Measurements from ENCODE around the gene SEC23B. TPM values are rescaled to one million over a fixed set of nuclear protein-coding genes. Genes with fewer than 3 reads are reported as not detected.

SEC23B gene
- total RNA-seq, 1 experiment from 2014 or later = 67.1 TPM

DNA sequence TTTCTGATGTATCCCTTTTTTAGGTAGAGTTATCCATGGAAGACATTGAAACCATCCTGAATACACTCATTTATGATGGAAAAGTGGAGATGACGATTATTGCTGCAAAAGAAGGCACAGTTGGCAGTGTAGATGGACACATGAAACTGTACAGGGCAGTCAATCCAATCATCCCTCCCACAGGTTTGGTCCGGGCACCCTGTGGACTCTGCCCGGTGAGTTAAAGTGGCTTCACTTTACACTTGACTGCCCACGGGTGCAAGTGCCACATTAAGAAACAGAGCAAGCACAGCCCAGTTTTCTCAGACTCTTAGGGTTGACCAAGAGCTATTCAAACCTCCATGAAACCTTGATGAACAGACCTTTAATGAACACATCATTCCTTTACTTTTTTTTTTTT is 26.1 kb upstream of the SEC23B start (continued):
- TF ChIP-seq, protein P1, sequence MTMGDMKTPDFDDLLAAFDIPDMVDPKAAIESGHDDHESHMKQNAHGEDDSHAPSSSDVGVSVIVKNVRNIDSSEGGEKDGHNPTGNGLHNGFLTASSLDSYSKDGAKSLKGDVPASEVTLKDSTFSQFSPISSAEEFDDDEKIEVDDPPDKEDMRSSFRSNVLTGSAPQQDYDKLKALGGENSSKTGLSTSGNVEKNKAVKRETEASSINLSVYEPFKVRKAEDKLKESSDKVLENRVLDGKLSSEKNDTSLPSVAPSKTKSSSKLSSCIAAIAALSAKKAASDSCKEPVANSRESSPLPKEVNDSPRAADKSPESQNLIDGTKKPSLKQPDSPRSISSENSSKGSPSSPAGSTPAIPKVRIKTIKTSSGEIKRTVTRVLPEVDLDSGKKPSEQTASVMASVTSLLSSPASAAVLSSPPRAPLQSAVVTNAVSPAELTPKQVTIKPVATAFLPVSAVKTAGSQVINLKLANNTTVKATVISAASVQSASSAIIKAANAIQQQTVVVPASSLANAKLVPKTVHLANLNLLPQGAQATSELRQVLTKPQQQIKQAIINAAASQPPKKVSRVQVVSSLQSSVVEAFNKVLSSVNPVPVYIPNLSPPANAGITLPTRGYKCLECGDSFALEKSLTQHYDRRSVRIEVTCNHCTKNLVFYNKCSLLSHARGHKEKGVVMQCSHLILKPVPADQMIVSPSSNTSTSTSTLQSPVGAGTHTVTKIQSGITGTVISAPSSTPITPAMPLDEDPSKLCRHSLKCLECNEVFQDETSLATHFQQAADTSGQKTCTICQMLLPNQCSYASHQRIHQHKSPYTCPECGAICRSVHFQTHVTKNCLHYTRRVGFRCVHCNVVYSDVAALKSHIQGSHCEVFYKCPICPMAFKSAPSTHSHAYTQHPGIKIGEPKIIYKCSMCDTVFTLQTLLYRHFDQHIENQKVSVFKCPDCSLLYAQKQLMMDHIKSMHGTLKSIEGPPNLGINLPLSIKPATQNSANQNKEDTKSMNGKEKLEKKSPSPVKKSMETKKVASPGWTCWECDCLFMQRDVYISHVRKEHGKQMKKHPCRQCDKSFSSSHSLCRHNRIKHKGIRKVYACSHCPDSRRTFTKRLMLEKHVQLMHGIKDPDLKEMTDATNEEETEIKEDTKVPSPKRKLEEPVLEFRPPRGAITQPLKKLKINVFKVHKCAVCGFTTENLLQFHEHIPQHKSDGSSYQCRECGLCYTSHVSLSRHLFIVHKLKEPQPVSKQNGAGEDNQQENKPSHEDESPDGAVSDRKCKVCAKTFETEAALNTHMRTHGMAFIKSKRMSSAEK (CRISPR knock-in tag; IDR thresholded peaks at IDR 0.05; ENCODE audit: borderline replicate concordance) = no peak
- TF ChIP-seq ETV6 (CRISPR knock-in tag; IDR thresholded peaks at IDR 0.05) (no peak), E2F1 (CRISPR knock-in tag; IDR thresholded peaks at IDR 0.05) (no peak), NR3C1 (CRISPR knock-in tag; conservative IDR thresholded peaks at IDR 0.05; ENCODE audit: low read depth) (no peak), MAX (CRISPR knock-in tag; IDR thresholded peaks at IDR 0.05) (no peak)

DNA sequence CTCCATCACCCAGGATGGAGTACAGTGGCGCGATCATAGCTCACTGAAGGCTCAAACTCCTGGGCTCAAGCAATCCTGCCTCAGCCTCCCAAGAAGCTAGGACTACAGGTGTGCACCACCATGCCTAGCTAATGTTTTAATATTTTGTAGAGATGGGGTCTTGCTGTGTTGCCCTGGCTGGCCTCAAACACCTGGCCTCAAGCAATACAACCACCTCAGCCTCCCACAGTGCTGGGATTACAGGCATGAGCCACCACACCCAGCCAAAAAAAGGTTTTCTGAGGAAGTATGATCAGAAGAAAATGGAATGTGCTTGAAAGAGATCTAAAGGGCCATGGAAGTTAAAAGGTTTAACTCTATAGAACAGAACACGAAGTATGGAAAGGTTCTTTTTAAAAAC is 19.4 kb upstream of the SEC23B start:
- no peak overlapping the region for H3K4me3 Mint-ChIP-seq
- CTCF ChIA-PET = interaction anchor here (0.7 kb wide), 1 partner anchor 36 kb away, joined by 3 read pairs; no protein-coding TSS in a partner anchor
- no peak for DNase-seq (ENCODE audit: low spot score)
- ATAC-seq = no peak
- peaks cover 44% of the 10 kb centered on the region for H3K36me3 Mint-ChIP-seq
- POLR2A ChIA-PET = no interaction called here
- no peak overlapping the region for H3K27ac Mint-ChIP-seq
- no peaks in the 10 kb centered on the region for H3K27me3 Mint-ChIP-seq (ENCODE audit: low read depth)
- no peaks in the 10 kb centered on the region for H3K4me1 Mint-ChIP-seq
- no peaks in the 10 kb centered on the region for H3K9me3 Mint-ChIP-seq
- TF ChIP-seq TEAD1 (CRISPR knock-in tag; IDR thresholded peaks at IDR 0.05) = no peak
- peak; percentile 65; the same call in 1 of the 2 replicates for TF ChIP-seq ZNF121 (CRISPR knock-in tag; IDR thresholded peaks at IDR 0.05)

DNA sequence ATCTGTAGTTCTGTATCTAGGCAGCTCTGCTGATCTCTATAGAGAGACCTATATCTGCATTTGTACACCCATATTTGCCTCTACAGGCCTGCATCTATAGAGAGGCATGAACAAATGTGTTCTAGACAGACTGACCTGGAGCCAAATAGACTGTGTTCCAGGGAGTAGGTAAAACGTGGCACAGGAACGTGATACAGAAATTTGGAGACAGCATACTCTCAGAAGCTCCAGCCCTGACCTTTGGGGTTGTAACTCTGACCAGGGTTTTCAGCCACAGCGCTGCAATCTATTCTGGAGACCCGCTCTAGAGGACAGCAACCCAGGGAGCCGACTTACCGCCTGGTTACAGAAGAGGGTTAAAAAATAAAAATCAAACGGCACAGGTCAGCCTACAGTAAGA is 11.7 kb upstream of the SEC23B start:
- peaks cover 17% of the 10 kb centered on the region for H3K36me3 Mint-ChIP-seq
- TF ChIP-seq, protein P2, sequence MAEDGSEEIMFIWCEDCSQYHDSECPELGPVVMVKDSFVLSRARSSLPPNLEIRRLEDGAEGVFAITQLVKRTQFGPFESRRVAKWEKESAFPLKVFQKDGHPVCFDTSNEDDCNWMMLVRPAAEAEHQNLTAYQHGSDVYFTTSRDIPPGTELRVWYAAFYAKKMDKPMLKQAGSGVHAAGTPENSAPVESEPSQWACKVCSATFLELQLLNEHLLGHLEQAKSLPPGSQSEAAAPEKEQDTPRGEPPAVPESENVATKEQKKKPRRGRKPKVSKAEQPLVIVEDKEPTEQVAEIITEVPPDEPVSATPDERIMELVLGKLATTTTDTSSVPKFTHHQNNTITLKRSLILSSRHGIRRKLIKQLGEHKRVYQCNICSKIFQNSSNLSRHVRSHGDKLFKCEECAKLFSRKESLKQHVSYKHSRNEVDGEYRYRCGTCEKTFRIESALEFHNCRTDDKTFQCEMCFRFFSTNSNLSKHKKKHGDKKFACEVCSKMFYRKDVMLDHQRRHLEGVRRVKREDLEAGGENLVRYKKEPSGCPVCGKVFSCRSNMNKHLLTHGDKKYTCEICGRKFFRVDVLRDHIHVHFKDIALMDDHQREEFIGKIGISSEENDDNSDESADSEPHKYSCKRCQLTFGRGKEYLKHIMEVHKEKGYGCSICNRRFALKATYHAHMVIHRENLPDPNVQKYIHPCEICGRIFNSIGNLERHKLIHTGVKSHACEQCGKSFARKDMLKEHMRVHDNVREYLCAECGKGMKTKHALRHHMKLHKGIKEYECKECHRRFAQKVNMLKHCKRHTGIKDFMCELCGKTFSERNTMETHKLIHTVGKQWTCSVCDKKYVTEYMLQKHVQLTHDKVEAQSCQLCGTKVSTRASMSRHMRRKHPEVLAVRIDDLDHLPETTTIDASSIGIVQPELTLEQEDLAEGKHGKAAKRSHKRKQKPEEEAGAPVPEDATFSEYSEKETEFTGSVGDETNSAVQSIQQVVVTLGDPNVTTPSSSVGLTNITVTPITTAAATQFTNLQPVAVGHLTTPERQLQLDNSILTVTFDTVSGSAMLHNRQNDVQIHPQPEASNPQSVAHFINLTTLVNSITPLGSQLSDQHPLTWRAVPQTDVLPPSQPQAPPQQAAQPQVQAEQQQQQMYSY (CRISPR knock-in tag; IDR thresholded peaks at IDR 0.05) = peak; percentile 84
- TF ChIP-seq, protein P1 (CRISPR knock-in tag; IDR thresholded peaks at IDR 0.05; ENCODE audit: borderline replicate concordance) = no peak

More for the DNA sequence above, 11.7 kb upstream of the SEC23B start:
- ATAC-seq (no peak), DNase-seq (ENCODE audit: low spot score) (no peak)
- H3K27me3 Mint-ChIP-seq (ENCODE audit: low read depth) = no peaks in the 10 kb centered on the region
- ChIA-PET CTCF (no interaction called here), POLR2A (interaction anchor here (1.6 to 3.3 kb wide), 2 partner anchors 12 to 29 kb away, joined by 6 to 43 read pairs; partner anchors contain the start of genes DZANK1, POLR3F and SEC23B)
- H3K4me1 Mint-ChIP-seq = peaks cover 12% of the 10 kb centered on the region
- H3K27ac Mint-ChIP-seq = no peak overlapping the region
- peak overlapping the region; percentile 98 for H3K4me3 Mint-ChIP-seq
- H3K9me3 Mint-ChIP-seq = no peaks in the 10 kb centered on the region

Measured in WTC11 (cell line).